ENCODE measurements around the gene KIF16B.

DNA sequence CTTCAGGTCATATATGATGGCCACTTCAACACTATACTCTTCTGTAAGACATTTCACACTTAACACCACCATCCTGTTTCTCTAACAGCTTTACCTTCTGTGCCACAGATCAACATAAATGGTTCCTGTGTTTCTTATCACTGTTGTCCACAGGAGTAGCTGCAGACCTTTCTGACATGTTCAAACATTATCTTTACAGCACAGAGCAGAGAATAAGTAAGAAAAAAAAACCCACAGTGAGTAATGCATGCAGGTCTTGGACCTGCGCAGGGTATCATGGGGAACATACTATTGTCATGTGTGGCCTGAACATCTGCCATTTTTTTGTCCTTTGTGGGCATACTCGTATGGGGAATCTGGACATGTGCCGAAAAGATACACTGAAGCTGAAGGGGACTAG is 161.9 kb downstream of the KIF16B start:
- TF ChIP-seq POLR2A (IDR thresholded peaks at IDR 0.05) = no peak
- TF ChIP-seq CTCF (IDR thresholded peaks at IDR 0.05) = no peak
- TF ChIP-seq POLR2AphosphoS5 (IDR thresholded peaks at IDR 0.05) = no peak

Measured in breast epithelium (tissue), 3 donors.